Measurements from ENCODE around the gene SH3GL3.
A peak's percentile ranks its signal among the peaks of the same experiment; 100 is the strongest.

SH3GL3 gene

DNA sequence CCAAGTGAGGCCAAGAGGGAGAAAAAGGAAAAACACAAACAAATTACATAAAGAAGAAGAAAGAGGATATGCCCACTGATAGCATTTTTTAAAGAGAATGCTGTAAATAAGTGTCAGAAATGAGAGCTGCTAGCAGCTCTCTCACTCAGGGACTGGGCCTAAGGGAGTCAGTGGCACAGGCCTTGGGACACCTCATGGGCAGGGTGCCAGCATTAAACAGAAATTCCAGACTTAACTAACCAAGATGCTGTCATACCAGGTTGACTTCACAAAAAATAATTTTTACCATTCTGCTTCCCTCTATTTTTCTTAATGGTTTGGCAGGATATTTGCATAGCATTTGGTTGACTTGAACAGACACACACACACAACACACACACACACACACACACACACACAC is 114.5 kb downstream of the SH3GL3 start:
- CTCF ChIA-PET = interaction anchor here (0.6 to 9.4 kb wide), 15 partner anchors 8 to 662 kb away, joined by 3 to 247 read pairs (median 7); partner anchors contain the start of gene SH3GL3
- POLR2A ChIA-PET = no interaction called here
- no peaks in the 10 kb centered on the region for H3K9me3 ChIP-seq (ENCODE audit: control insufficient read depth, insufficient read depth, low read depth, low read length)
- no peak overlapping the region for H3K4me3 ChIP-seq (ENCODE audit: low read depth, low read length)
- H3K27ac ChIP-seq (ENCODE audit: extremely low read depth, low read depth, low read length) = no peak overlapping the region
- H3K36me3 ChIP-seq (ENCODE audit: control insufficient read depth in 2 of 2, insufficient read depth in 1 of 2, low read length in 2 of 2) = no peaks in the 10 kb centered on the region
- no peaks in the 10 kb centered on the region for H3K4me1 ChIP-seq (ENCODE audit: control insufficient read depth, insufficient read depth, low read length)
- TF ChIP-seq TRIM28 (IDR thresholded peaks at IDR 0.05; ENCODE audit: borderline replicate concordance, low read length) (no peak), ZNF600 (tag by site-specific recombination; IDR thresholded peaks at IDR 0.05) (peak; percentile 49; the same call in 1 of the 2 replicates), KLF10 (tag by site-specific recombination; IDR thresholded peaks at IDR 0.05) (no peak)

DNA sequence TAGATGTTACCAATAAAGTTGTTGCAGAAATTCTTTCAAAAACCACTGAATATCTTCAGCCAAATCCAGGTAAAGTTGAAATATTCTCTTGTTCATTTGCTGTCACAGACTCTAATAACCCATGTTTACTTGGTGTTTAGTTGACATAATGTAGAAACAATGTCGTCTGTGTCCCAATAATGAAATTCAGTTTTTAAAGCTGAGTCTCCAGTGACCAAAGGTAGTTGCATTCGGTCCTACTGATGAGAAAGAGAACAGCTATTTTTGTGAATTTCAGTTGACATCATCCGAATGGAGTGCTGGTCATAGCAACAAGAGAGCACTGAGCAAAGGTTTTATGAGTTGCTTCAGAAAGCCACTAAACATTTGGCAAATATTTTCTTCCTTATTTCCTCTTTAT is 118.0 kb downstream of the SH3GL3 start:
- TF ChIP-seq ZNF623 (tag by site-specific recombination; IDR thresholded peaks at IDR 0.05) (no peak), SALL2 (tag by site-specific recombination; IDR thresholded peaks at IDR 0.05; ENCODE audit: borderline replicate concordance) (no peak), ZBTB48 (tag by site-specific recombination; IDR thresholded peaks at IDR 0.05) (no peak), ZSCAN30 (tag by site-specific recombination; IDR thresholded peaks at IDR 0.05) (no peak), ZNF473 (tag by site-specific recombination; IDR thresholded peaks at IDR 0.05) (no peak)
- ChIA-PET POLR2A (interaction anchor here (1.0 kb wide), 1 partner anchor 118 kb away, joined by 3 read pairs; the partner anchor contains the start of gene SH3GL3), CTCF (interaction anchor here (0.6 to 2.5 kb wide), 38 partner anchors 9 to 515 kb away, joined by 3 to 22 read pairs (median 4); partner anchors contain the start of gene SH3GL3)
- no peak overlapping the region for H3K4me3 ChIP-seq (ENCODE audit: low read depth, low read length)
- no peaks in the 10 kb centered on the region for H3K4me1 ChIP-seq (ENCODE audit: control insufficient read depth, insufficient read depth, low read length)
- no peaks in the 10 kb centered on the region for H3K9me3 ChIP-seq (ENCODE audit: control insufficient read depth, insufficient read depth, low read depth, low read length)
- no peak overlapping the region for H3K27ac ChIP-seq (ENCODE audit: extremely low read depth, low read depth, low read length)
- H3K36me3 ChIP-seq (ENCODE audit: control insufficient read depth in 2 of 2, insufficient read depth in 1 of 2, low read length in 2 of 2) = no peaks in the 10 kb centered on the region; a peak in 1 of 3 replicates

DNA sequence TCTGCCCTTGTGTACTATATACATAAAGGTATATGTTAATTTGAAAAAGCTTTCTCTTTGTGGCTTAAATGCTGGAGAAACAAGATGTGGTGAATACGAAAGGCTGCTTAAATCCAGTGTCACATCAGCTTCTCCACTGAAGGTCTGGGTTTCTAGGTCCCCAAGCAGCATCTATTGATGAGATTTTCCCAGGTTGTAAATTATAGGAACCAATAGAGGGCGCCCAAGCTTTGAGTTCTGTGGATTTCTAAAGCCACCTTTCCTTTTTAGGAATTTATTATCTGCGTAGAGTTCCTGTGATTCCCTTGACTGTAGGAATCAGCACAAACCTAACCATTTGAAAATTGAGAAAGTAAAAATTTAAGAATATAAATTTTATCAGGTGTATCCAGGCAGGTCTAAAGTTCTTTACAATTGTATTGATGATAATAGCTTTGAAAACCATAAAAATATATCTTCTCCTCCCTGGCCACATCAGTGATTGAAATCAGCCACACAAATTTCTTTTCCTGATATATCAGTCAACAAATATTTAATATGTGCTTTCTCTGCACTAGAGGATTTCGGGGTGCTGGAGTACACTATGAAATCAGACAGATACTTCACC is 118.5 kb downstream of the SH3GL3 start:
- Histone ChIP-seq H3K36me3 (ENCODE audit: control insufficient read depth in 2 of 2, insufficient read depth in 1 of 2, low read length in 2 of 2) (no peaks in the 10 kb centered on the region; a peak in 1 of 3 replicates), H3K9me3 (ENCODE audit: control insufficient read depth, insufficient read depth, low read depth, low read length) (no peaks in the 10 kb centered on the region), H3K4me3 (ENCODE audit: low read depth, low read length) (no peak overlapping the region), H3K27ac (ENCODE audit: extremely low read depth, low read depth, low read length) (no peak overlapping the region), H3K4me1 (ENCODE audit: control insufficient read depth, insufficient read depth, low read length) (no peaks in the 10 kb centered on the region)
- TF ChIP-seq, protein P1, sequence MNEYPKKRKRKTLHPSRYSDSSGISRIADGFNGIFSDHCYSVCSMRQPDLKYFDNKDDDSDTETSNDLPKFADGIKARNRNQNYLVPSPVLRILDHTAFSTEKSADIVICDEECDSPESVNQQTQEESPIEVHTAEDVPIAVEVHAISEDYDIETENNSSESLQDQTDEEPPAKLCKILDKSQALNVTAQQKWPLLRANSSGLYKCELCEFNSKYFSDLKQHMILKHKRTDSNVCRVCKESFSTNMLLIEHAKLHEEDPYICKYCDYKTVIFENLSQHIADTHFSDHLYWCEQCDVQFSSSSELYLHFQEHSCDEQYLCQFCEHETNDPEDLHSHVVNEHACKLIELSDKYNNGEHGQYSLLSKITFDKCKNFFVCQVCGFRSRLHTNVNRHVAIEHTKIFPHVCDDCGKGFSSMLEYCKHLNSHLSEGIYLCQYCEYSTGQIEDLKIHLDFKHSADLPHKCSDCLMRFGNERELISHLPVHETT (tag by site-specific recombination; IDR thresholded peaks at IDR 0.05) = no peak
- TF ChIP-seq ZNF654 (tag by site-specific recombination; IDR thresholded peaks at IDR 0.05; ENCODE audit: low read depth) = peak; percentile 51
- POLR2A ChIA-PET = interaction anchor here (1.0 kb wide), 1 partner anchor 119 kb away, joined by 3 read pairs; the partner anchor contains the start of gene SH3GL3
- CTCF ChIA-PET = interaction anchor here (0.6 to 2.5 kb wide), 45 partner anchors 8 to 514 kb away, joined by 3 to 22 read pairs (median 4); partner anchors contain the start of gene SH3GL3

GRCh38 chr15:83567318-83567717 is 120.2 kb downstream of the SH3GL3 start:
- ChIA-PET POLR2A (no interaction called here), CTCF (interaction anchor here (0.6 to 2.5 kb wide), 13 partner anchors 7 to 468 kb away, joined by 3 to 15 read pairs (median 4); partner anchors contain the start of gene SH3GL3)
- no peaks in the 10 kb centered on the region for H3K4me1 ChIP-seq (ENCODE audit: control insufficient read depth, insufficient read depth, low read length)
- H3K4me3 ChIP-seq (ENCODE audit: low read depth, low read length) = no peak overlapping the region
- H3K9me3 ChIP-seq (ENCODE audit: control insufficient read depth, insufficient read depth, low read depth, low read length) = no peaks in the 10 kb centered on the region
- no peak overlapping the region for H3K27ac ChIP-seq (ENCODE audit: extremely low read depth, low read depth, low read length)
- no peaks in the 10 kb centered on the region; a peak in 1 of 3 replicates for H3K36me3 ChIP-seq (ENCODE audit: control insufficient read depth in 2 of 2, insufficient read depth in 1 of 2, low read length in 2 of 2)
- TF ChIP-seq ZBTB7A (tag by site-specific recombination; IDR thresholded peaks at IDR 0.05; ENCODE audit: low read depth) (no peak), ZNF560 (tag by site-specific recombination; IDR thresholded peaks at IDR 0.05; ENCODE audit: borderline replicate concordance) (no peak), TSHZ1 (tag by site-specific recombination; IDR thresholded peaks at IDR 0.05; ENCODE audit: borderline replicate concordance) (no peak), ZNF221 (tag by site-specific recombination; IDR thresholded peaks at IDR 0.05; ENCODE audit: borderline replicate concordance) (no peak), ZNF549 (tag by site-specific recombination; IDR thresholded peaks at IDR 0.05) (no peak), ZNF843 (tag by site-specific recombination; IDR thresholded peaks at IDR 0.05) (no peak), ZSCAN23 (tag by site-specific recombination; IDR thresholded peaks at IDR 0.05) (no peak), TCF7L2 (IDR thresholded peaks at IDR 0.05; ENCODE audit: borderline replicate concordance, low read depth, low read length) (no peak), ZNF692 (tag by site-specific recombination; IDR thresholded peaks at IDR 0.05) (no peak), ZNF426 (tag by site-specific recombination; IDR thresholded peaks at IDR 0.05) (no peak), PRDM1 (tag by site-specific recombination; IDR thresholded peaks at IDR 0.05) (no peak), ZNF37A (tag by site-specific recombination; IDR thresholded peaks at IDR 0.05) (no peak)
